ENCODE measurements around the gene INS. TPM values are rescaled to one million over a fixed set of nuclear protein-coding genes. Genes with fewer than 3 reads are reported as not detected.

The INS gene
- total and polyA plus RNA-seq, 2 of the 13 experiments (the other 11 are each of a cell fraction or from before 2014, with no cell fraction given) = not detected

- 0 out of 2 replicates have a peak, but pooled peaks have one; percentile 53 for TF ChIP-seq ELF4 (CRISPR knock-in tag; IDR thresholded peaks at IDR 0.05; ENCODE audit: borderline replicate concordance)
- TF ChIP-seq FLYWCH1 (CRISPR knock-in tag; IDR thresholded peaks at IDR 0.05) = no peak
- TF ChIP-seq ZKSCAN1 (IDR thresholded peaks at IDR 0.05; ENCODE audit: low read length) = no peak
- TF ChIP-seq ZBTB37 (CRISPR knock-in tag; IDR thresholded peaks at IDR 0.05) = 0 out of 2 replicates have a peak, but pooled peaks have one; percentile 0
- TF ChIP-seq MEF2D (CRISPR knock-in tag; IDR thresholded peaks at IDR 0.05) = no peak
- peak; percentile 16; the same call in 1 of the 2 replicates for TF ChIP-seq MYPOP (CRISPR knock-in tag; IDR thresholded peaks at IDR 0.05)
- TF ChIP-seq NRL (CRISPR knock-in tag; IDR thresholded peaks at IDR 0.05; ENCODE audit: borderline replicate concordance) = peak; percentile 25; the same call in 1 of the 2 replicates
- 0 out of 2 replicates have a peak, but pooled peaks have one; percentile 55 for TF ChIP-seq ZNF672 (CRISPR knock-in tag; IDR thresholded peaks at IDR 0.05)
- TF ChIP-seq GMEB1 (CRISPR knock-in tag; IDR thresholded peaks at IDR 0.05; ENCODE audit: borderline replicate concordance) = 0 out of 2 replicates have a peak, but pooled peaks have one; percentile 28
- TF ChIP-seq IRX3 (CRISPR knock-in tag; IDR thresholded peaks at IDR 0.05; ENCODE audit: borderline replicate concordance, low read depth) = no peak
- no peak; the same call in 1 of the 2 replicates for TF ChIP-seq ZNF350 (CRISPR knock-in tag; IDR thresholded peaks at IDR 0.05; ENCODE audit: borderline replicate concordance, low read depth)
- TF ChIP-seq HOXA9 (CRISPR knock-in tag; IDR thresholded peaks at IDR 0.05; ENCODE audit: borderline replicate concordance) = peak; percentile 34; the same call in 1 of the 2 replicates
- 0 out of 2 replicates have a peak, but pooled peaks have one; percentile 41 for TF ChIP-seq PHF21A (CRISPR knock-in tag; IDR thresholded peaks at IDR 0.05)
- TF ChIP-seq EP300 (IDR thresholded peaks at IDR 0.05; ENCODE audit: low read depth in 2 of 2, low read length in 2 of 2) = 0 out of 4 replicates have a peak, but pooled peaks of 1 of the 2 experiments have one; percentile 1
- TF ChIP-seq EP300 (CRISPR knock-in tag; IDR thresholded peaks at IDR 0.05; ENCODE audit: borderline replicate concordance) = no peak
- TF ChIP-seq SSRP1 (CRISPR knock-in tag; IDR thresholded peaks at IDR 0.05) = peak; percentile 94; the same call in 1 of the 2 replicates
- TF ChIP-seq SRSF1 (optimal IDR thresholded peaks at IDR 0.05; ENCODE audit: low read depth, low read length) = no peak
- TF ChIP-seq ZNF781 (CRISPR knock-in tag; IDR thresholded peaks at IDR 0.05; ENCODE audit: borderline replicate concordance, not compliant biosample characterization) = no peak
- 0 out of 2 replicates have a peak, but pooled peaks have one; percentile 35 for TF ChIP-seq ZSCAN29 (CRISPR knock-in tag; conservative IDR thresholded peaks at IDR 0.05)
- TF ChIP-seq ZBTB42 (CRISPR knock-in tag; IDR thresholded peaks at IDR 0.05) = 0 out of 2 replicates have a peak, but pooled peaks have one; percentile 25
- TF ChIP-seq ZNF607 (CRISPR knock-in tag; IDR thresholded peaks at IDR 0.05; ENCODE audit: borderline replicate concordance) = peak; percentile 44; the same call in 1 of the 2 replicates
- no peak; the same call in 1 of the 2 replicates for TF ChIP-seq ZBTB20 (CRISPR knock-in tag; IDR thresholded peaks at IDR 0.05; ENCODE audit: borderline replicate concordance, low read depth)
- 0 out of 2 replicates have a peak, but pooled peaks have one; percentile 55 for TF ChIP-seq SNAI1 (CRISPR knock-in tag; IDR thresholded peaks at IDR 0.05; ENCODE audit: borderline replicate concordance)
- no peak for TF ChIP-seq PCBP2 (optimal IDR thresholded peaks at IDR 0.05; ENCODE audit: low read depth, low read length, poor library complexity, severe bottlenecking)
- TF ChIP-seq REL (CRISPR knock-in tag; conservative IDR thresholded peaks at IDR 0.05) = 0 out of 2 replicates have a peak, but pooled peaks have one; percentile 58
These were observed 24.6 kb downstream of the INS start (continued) for GRCh38 chr11:2136209-2136951.

All from HepG2 (cell line).